SK-N-SH (cell line): ENCODE results near the gene TGDS. TPM values are rescaled to one million over a fixed set of nuclear protein-coding genes. Genes with fewer than 3 reads are reported as not detected.

Experiments
- CTCF ChIA-PET: fragments of 300-600, 350-600 bp; formaldehyde crosslinking; extraction: SDS; loops from one replicate; lab custom pipeline; 2021; lab: Yijun Ruan, JAX
- POLR2A ChIA-PET: fragments of 350-600 bp; sonication (Branson Sonifier 250); formaldehyde crosslinking; extraction: SDS; loops from one replicate; lab custom pipeline; 2020; ENCODE audit warnings: antibody characterized with exemption, inconsistent platforms; lab: Yijun Ruan, JAX
- DNase-seq: peaks from one replicate; pipeline ENCODE4 v3.0.0; 2012
- H2AFZ ChIP-seq: fragments of 200-600 bp; sonication (generic); 2 replicates; pipeline ENCODE4 v1.8.1; 2016; ENCODE audit warnings: antibody characterized with exemption, mild to moderate bottlenecking, low read depth
- H3F3A ChIP-seq: fragments of 200-600 bp; sonication (generic); replicated peaks from 2 replicates; pipeline ENCODE3; 2016; ENCODE audit warnings: antibody characterized with exemption, mild to moderate bottlenecking; ENCODE audit not compliant: insufficient read depth
- H3K27ac ChIP-seq, 2 experiments: fragments of 200-500 bp in 1 of 2; fragments of 200-600 bp in 1 of 2; sonication (Bioruptor generic) in 1 of 2; sonication (generic), shearing (Covaris generic) in 1 of 2; 2 replicates each; pipeline versions ENCODE4 v1.5.1 to v1.6.1; 2014 to 2016; ENCODE audit warnings: low read depth in 2 of 2, inconsistent platforms in 1 of 2, low read length in 1 of 2, mild to moderate bottlenecking in 1 of 2, mixed read lengths in 1 of 2
- H3K27me3 ChIP-seq: fragments of 200-600 bp; sonication (generic), shearing (Covaris generic); 2 replicates; pipeline ENCODE4 v1.6.1; 2016; ENCODE audit warnings: mixed run types; ENCODE audit not compliant: insufficient read depth
- H3K36me3 ChIP-seq, 2 experiments: fragments of 200-500 bp in 1 of 2; fragments of 200-600 bp in 1 of 2; sonication (Bioruptor generic) in 1 of 2; sonication (generic) in 1 of 2; replicated peaks in 1 of 2; 2 replicates each; pipeline versions ENCODE3 to v1.5.1; 2014 to 2016; ENCODE audit warnings: low read length in 1 of 2, mild to moderate bottlenecking in 1 of 2; ENCODE audit not compliant: insufficient read depth in 2 of 2, control insufficient read depth in 1 of 2
- H3K4me1 ChIP-seq, 2 experiments: fragments of 200-500 bp in 1 of 2; fragments of 200-600 bp in 1 of 2; sonication (Bioruptor generic) in 1 of 2; sonication (generic), shearing (Covaris generic) in 1 of 2; 2 replicates each; pipeline versions ENCODE4 v1.5.1 to v1.6.1; 2014 to 2016; ENCODE audit warnings: low read depth in 1 of 2, low read length in 1 of 2, mixed run types in 1 of 2; ENCODE audit not compliant: insufficient read depth in 2 of 2, control insufficient read depth in 1 of 2
- H3K4me2 ChIP-seq: fragments of 200-600 bp; sonication (generic), shearing (Covaris generic); 2 replicates; pipeline ENCODE4 v1.6.1; 2017; ENCODE audit warnings: mixed run types
- H3K4me3 ChIP-seq, 2 experiments: fragments of 200-500 bp in 1 of 2; fragments of 200-600 bp in 1 of 2; sonication (Bioruptor generic) in 1 of 2; sonication (generic), shearing (Covaris generic) in 1 of 2; 2 replicates each; pipeline versions ENCODE4 v1.5.1 to v1.8.1; 2014 to 2016; ENCODE audit warnings: low read depth in 2 of 2, inconsistent platforms in 1 of 2, low read length in 1 of 2, mild to moderate bottlenecking in 1 of 2, mixed read lengths in 1 of 2, moderate library complexity in 1 of 2
- H3K79me2 ChIP-seq: fragments of 200-600 bp; sonication (generic); 2 replicates; pipeline ENCODE4 v1.8.1; 2017; ENCODE audit warnings: mild to moderate bottlenecking; ENCODE audit not compliant: insufficient read depth
- H3K9ac ChIP-seq: fragments of 200-600 bp; sonication (generic); 2 replicates; pipeline ENCODE4 v1.6.1; 2017; ENCODE audit warnings: mixed run types
- H3K9me2 ChIP-seq: fragments of 200-600 bp; sonication (generic); 2 replicates; pipeline ENCODE4 v1.6.1; 2017; ENCODE audit warnings: mixed run types
- H3K9me3 ChIP-seq: fragments of 200-600 bp; sonication (generic); 2 replicates; pipeline ENCODE4 v1.6.1; 2017; ENCODE audit warnings: mixed run types, mild to moderate bottlenecking, moderate library complexity
- H4K20me1 ChIP-seq: fragments of 200-600 bp; sonication (generic); 2 replicates; pipeline ENCODE4 v1.6.1; 2017; ENCODE audit warnings: mild to moderate bottlenecking, mixed run types; ENCODE audit not compliant: insufficient read depth
- CHD2 ChIP-seq: fragments of 150-350 bp; IDR thresholded peaks from 2 replicates; pipeline ENCODE4 v1.6.1; 2018; ENCODE audit warnings: low read length; ENCODE audit not compliant: partially characterized antibody
- EP300 ChIP-seq, 2 experiments: IDR thresholded peaks; 2 replicates each; pipeline versions ENCODE4 v1.4.0 to v1.6.1; 2012; ENCODE audit warnings: borderline replicate concordance in 1 of 2, low read depth in 1 of 2, low read length in 1 of 2
- EZH2phosphoT487 ChIP-seq: fragments of 200-600 bp; sonication (generic); IDR thresholded peaks from 2 replicates; pipeline ENCODE4 v1.6.1; 2017; ENCODE audit warnings: low read depth, mixed run types, mild to moderate bottlenecking, antibody characterized with exemption, moderate library complexity, borderline replicate concordance
- FOXJ3 ChIP-seq: sonication (generic); formaldehyde crosslinking; IDR thresholded peaks from 2 replicates; pipeline ENCODE4 v1.5.1; 2020; ENCODE audit warnings: mild to moderate bottlenecking, missing genetic modification reagents
- JUND ChIP-seq: IDR thresholded peaks from 2 replicates; pipeline ENCODE4 v1.4.0; 2012
- MAX ChIP-seq: IDR thresholded peaks from 2 replicates; pipeline ENCODE4 v1.4.0; 2012; ENCODE audit warnings: low read depth
- MXI1 ChIP-seq: IDR thresholded peaks from 2 replicates; pipeline ENCODE4 v1.6.1; 2012; ENCODE audit warnings: mild to moderate bottlenecking, low read depth, low read length, improper control_type of control experiment
- NFIC ChIP-seq: IDR thresholded peaks from 2 replicates; pipeline ENCODE4 v1.4.0; 2012; ENCODE audit warnings: borderline replicate concordance
- POLR2AphosphoS5 ChIP-seq: IDR thresholded peaks from 2 replicates; pipeline ENCODE4 v1.6.1; 2012; ENCODE audit warnings: low read depth, low read length
- RFX5 ChIP-seq: IDR thresholded peaks from 2 replicates; pipeline ENCODE4 v1.6.1; 2012; ENCODE audit warnings: mild to moderate bottlenecking, improper control_type of control experiment, low read length
- RXRA ChIP-seq: IDR thresholded peaks from 2 replicates; pipeline ENCODE4 v1.4.0; 2012; ENCODE audit warnings: low read depth, mild to moderate bottlenecking, borderline replicate concordance
- SIN3A ChIP-seq: IDR thresholded peaks from 2 replicates; pipeline ENCODE4 v1.6.1; 2012; ENCODE audit warnings: low read depth, mild to moderate bottlenecking, low read length, moderate library complexity, borderline replicate concordance
- SMC3 ChIP-seq: IDR thresholded peaks from 2 replicates; pipeline ENCODE4 v1.6.1; 2012; ENCODE audit warnings: low read depth, low read length, improper control_type of control experiment
- TAF1 ChIP-seq: IDR thresholded peaks from 2 replicates; pipeline ENCODE4 v1.6.1; 2012; ENCODE audit warnings: low read depth, mild to moderate bottlenecking, low read length, moderate library complexity, borderline replicate concordance
- WGBS: methylation state at CpG from one replicate; pipeline ENCODE4 v1.1.6; 2017; ENCODE audit warnings: low lambda C conversion rate; 5-methylcytosine and 5-hydroxymethylcytosine counted together
- polyA plus RNA-seq, 3 experiments: library from polyadenylated mRNA; depleted of rRNA; stranded (reverse); fragments of >200 nt; gene quantifications; 2 replicates each; pipeline ENCODE4 v1.2.3, GENCODE V29; 2012

The TGDS gene
- polyA plus RNA-seq, 1 of the 3 experiments (the other 2 are of a cell fraction): 8.2 TPM

DNA sequence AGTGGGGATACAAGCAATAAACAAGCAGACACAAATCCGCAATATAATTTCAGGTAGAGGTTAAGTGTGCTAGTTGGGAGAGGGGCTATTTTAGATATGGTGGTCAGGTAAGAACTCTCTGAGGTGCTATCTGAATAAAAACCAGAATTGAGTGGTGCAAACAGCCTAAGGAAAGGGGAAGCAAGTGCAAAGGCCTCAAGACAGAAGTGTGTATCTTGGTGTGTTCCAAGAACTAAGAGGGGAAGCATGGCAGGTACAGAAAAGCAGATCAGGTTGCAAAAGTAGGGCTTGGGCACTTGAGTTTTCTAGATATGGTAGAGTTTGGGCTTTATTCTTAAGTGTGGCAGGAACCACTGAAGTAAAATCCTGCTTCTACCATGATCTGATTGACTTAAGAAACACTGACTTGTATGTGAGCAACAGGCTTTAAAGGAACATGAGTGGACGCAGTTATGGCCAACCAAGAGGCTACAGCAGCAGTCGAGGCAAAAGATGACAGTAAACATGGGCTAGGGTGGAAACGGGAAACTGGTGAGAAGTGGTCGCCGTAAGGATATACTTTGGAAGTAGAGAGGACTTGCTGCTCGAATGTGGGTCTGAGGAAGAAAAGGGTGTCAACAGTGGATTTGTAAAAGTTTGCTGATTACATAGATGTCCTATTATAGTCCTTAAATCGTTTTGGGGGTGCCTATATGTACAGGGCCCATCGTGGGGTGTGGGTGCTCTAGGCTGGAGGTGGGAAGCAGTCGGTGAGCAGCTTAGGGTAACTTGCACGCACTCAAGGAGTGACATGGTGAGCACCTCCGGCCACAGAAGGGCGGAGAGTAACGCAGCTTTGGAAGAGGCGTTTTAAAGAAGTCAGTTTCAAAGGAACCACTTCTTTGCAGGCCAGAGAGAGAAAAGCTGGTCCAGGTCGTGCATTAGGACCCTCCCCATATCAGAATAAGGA, 677 bp downstream of the TGDS start:
- TF ChIP-seq SMC3 (no peak), RFX5 (no peak), TAF1 (no peak), SIN3A (no peak), JUND (no peak)
- WGBS: 14% methylated on average over 16 of the region's 16 CpGs
- H3K4me3 ChIP-seq: peak overlapping the region; percentile 81 to 96
- CTCF ChIA-PET: interaction anchor here (0.8 to 1.8 kb wide), 3 partner anchors 19 to 160 kb away, joined by 3 to 4 read pairs (median 4); no protein-coding TSS in a partner anchor
- peak overlapping the region; percentile 55 to 87; a peak in 3 of 4 replicates for H3K27ac ChIP-seq
- H3K9me2 ChIP-seq: no peaks in the 10 kb centered on the region
- peak overlapping the region; percentile 83 for H3K4me2 ChIP-seq
- no peaks in the 10 kb centered on the region for H3K27me3 ChIP-seq
- no peaks in the 10 kb centered on the region for H3F3A ChIP-seq
- H3K9me3 ChIP-seq: no peaks in the 10 kb centered on the region
- H4K20me1 ChIP-seq: no peaks in the 10 kb centered on the region
- DNase-seq: peak; percentile 29
- peaks cover 0 to 14% of the 10 kb centered on the region in 2 experiments; a peak in 3 of 4 replicates for H3K4me1 ChIP-seq
- peaks cover 18 to 20% of the 10 kb centered on the region in 2 experiments for H3K36me3 ChIP-seq
- POLR2A ChIA-PET: interaction anchor here (1.0 to 1.5 kb wide), 4 partner anchors 10 to 160 kb away, joined by 3 to 22 read pairs (median 6); no protein-coding TSS in a partner anchor
- H3K79me2 ChIP-seq: peaks cover 44% of the 10 kb centered on the region; the same call in 1 of the 2 replicates
- H2AFZ ChIP-seq: peak overlapping the region; percentile 98
- H3K9ac ChIP-seq: peak overlapping the region; percentile 84

DNA sequence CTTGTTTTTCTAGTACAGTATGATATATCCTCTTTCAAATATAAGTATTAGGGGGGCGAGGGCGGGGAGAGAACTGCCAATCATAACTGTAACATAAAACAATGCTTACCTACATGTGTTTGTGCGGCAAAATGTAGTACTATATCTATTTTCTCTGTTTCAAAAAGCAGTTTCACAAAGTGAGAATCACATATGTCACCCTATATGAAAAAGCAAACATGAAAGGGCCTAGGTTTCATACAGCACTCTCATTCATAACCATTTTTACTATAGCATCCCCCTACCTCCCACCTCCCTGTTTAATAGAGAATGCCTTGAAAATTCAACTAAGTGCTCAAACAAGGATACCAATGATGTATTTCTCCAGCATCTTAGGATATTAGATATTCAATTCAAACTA, 5.2 kb downstream of the TGDS start:
- Histone ChIP-seq H4K20me1 (no peaks in the 10 kb centered on the region), H3F3A (no peaks in the 10 kb centered on the region), H3K27me3 (no peaks in the 10 kb centered on the region)
- TF ChIP-seq MXI1: no peak
- TF ChIP-seq FOXJ3 (CRISPR knock-in tag): no peak
- TF ChIP-seq TAF1: no peak
- no peak for TF ChIP-seq JUND
- TF ChIP-seq EZH2phosphoT487: no peak
- TF ChIP-seq CHD2: no peak
- no peak for TF ChIP-seq POLR2AphosphoS5
- TF ChIP-seq MAX: no peak
- TF ChIP-seq RXRA: no peak
- no peak for TF ChIP-seq EP300 (IDR thresholded peaks at IDR 0.05; ENCODE audit: borderline replicate concordance in 1 of 2, low read depth in 1 of 2, low read length in 1 of 2)
- TF ChIP-seq NFIC: no peak
- TF ChIP-seq, all 33 proteins: peak for 0
- POLR2A ChIA-PET: no interaction called here
- H3K27ac ChIP-seq: no peak overlapping the region
- H3K4me3 ChIP-seq: no peak overlapping the region
- H3K9me2 ChIP-seq: no peaks in the 10 kb centered on the region
- DNase-seq: no peak
- H3K9ac ChIP-seq: no peak overlapping the region
- no peak overlapping the region for H3K4me2 ChIP-seq
- 93% methylated on average over 3 of the region's 3 CpGs for WGBS
- H3K9me3 ChIP-seq: no peaks in the 10 kb centered on the region
- peaks cover 42% of the 10 kb centered on the region; the same call in 1 of the 2 replicates for H3K79me2 ChIP-seq
- peaks cover 0 to 11% of the 10 kb centered on the region in 2 experiments; a peak in 3 of 4 replicates for H3K4me1 ChIP-seq
- CTCF ChIA-PET: no interaction called here
- peaks cover 27 to 32% of the 10 kb centered on the region in 2 experiments for H3K36me3 ChIP-seq
- no peak overlapping the region for H2AFZ ChIP-seq
